ENCODE results near the gene DOK1.

The DOK1 gene

GRCh38 chr2:74553892-74554819 is at the start of gene DOK1, which contains the start of gene LOXL3:
DOK1 (plus strand) TSS chr2:74554720; CDS start chr2:74554755, 35 bp downstream.
LOXL3 (minus strand) TSS chr2:74553942; CDS start chr2:74552634, 1,308 bp downstream.
- peak; percentile 60 to 77 for DNase-seq (ENCODE audit: extremely low read depth in 1 of 2, low read depth in 1 of 2)

- no peak for DNase-seq (ENCODE audit: extremely low read depth in 1 of 2, low read depth in 1 of 2)
Measured at GRCh38 chr2:74505448-74506246, 48.9 kb upstream of the DOK1 start.

- peak; percentile 96 to 98 for DNase-seq (ENCODE audit: extremely low read depth in 1 of 2, low read depth in 1 of 2)
Measured at GRCh38 chr2:74507145-74507925, 47.2 kb upstream of the DOK1 start, which contains the start of gene PCGF1. PCGF1 (minus strand) TSS chr2:74507695; CDS start chr2:74507668, 27 bp downstream.

GRCh38 chr2:74507926-74508520 is 46.5 kb upstream of the DOK1 start:
- no peak for DNase-seq (ENCODE audit: extremely low read depth in 1 of 2, low read depth in 1 of 2)

GRCh38 chr2:74510272-74510671 is 44.2 kb upstream of the DOK1 start:
- no peak for DNase-seq (ENCODE audit: extremely low read depth in 1 of 2, low read depth in 1 of 2)

GRCh38 chr2:74511104-74511989 is 43.2 kb upstream of the DOK1 start:
- no peak for DNase-seq (ENCODE audit: extremely low read depth in 1 of 2, low read depth in 1 of 2)

GRCh38 chr2:74512744-74513604 is 41.5 kb upstream of the DOK1 start:
- no peak for DNase-seq (ENCODE audit: extremely low read depth in 1 of 2, low read depth in 1 of 2)

GRCh38 chr2:74513605-74514367 is 40.7 kb upstream of the DOK1 start:
- DNase-seq (ENCODE audit: extremely low read depth in 1 of 2, low read depth in 1 of 2): no peak

GRCh38 chr2:74514368-74515270 is 39.9 kb upstream of the DOK1 start, which contains the start of gene TLX2:
TLX2 (plus strand) TSS chr2:74514450; CDS start chr2:74514807, 357 bp downstream.
- no peak for DNase-seq (ENCODE audit: extremely low read depth in 1 of 2, low read depth in 1 of 2)

GRCh38 chr2:74515271-74515980 is 39.1 kb upstream of the DOK1 start:
- DNase-seq (ENCODE audit: extremely low read depth in 1 of 2, low read depth in 1 of 2): no peak

GRCh38 chr2:74515981-74516633 is 38.4 kb upstream of the DOK1 start:
- peak in 1 of 2 donors; percentile 71 for DNase-seq (ENCODE audit: extremely low read depth in 1 of 2, low read depth in 1 of 2)

- DNase-seq (ENCODE audit: extremely low read depth in 1 of 2, low read depth in 1 of 2): no peak
Measured at GRCh38 chr2:74516650-74517049, 37.9 kb upstream of the DOK1 start.

- DNase-seq (ENCODE audit: extremely low read depth in 1 of 2, low read depth in 1 of 2): no peak
Measured at GRCh38 chr2:74522516-74522915, 32.0 kb upstream of the DOK1 start.

GRCh38 chr2:74524005-74524404 is 30.5 kb upstream of the DOK1 start:
- DNase-seq (ENCODE audit: extremely low read depth in 1 of 2, low read depth in 1 of 2): no peak

GRCh38 chr2:74524955-74525716 is 29.4 kb upstream of the DOK1 start:
- DNase-seq (ENCODE audit: extremely low read depth in 1 of 2, low read depth in 1 of 2): no peak

All from stimulated activated CD8-positive, alpha-beta memory T cell treated with anti-CD3 and anti-CD28 coated beads, Interleukin-7, amount 100 ng/mL, for 48 hours (primary cell).